Tibial nerve (tissue), 4 donors: ENCODE results near the gene FRAS1. TPM values are rescaled to one million over a fixed set of nuclear protein-coding genes. Genes with fewer than 3 reads are reported as not detected.

ENCODE experiments used
- DNase-seq, 2 donors: peaks; one replicate each; pipeline ENCODE4 v3.0.0-alpha.2; 2019; ENCODE audit warnings: low spot score in 2 of 2
- H3K27ac ChIP-seq, 4 donors: fragments of 200-600 bp; sonication (generic) in 3 of 4; one replicate each; pipeline ENCODE4 v1.5.1; 2017 to 2019; ENCODE audit warnings: mild to moderate bottlenecking in 1 of 4
- H3K27me3 ChIP-seq, 2 donors: fragments of 200-600 bp; sonication (generic) in 1 of 2; one replicate each; pipeline versions ENCODE4 v1.5.1 to v1.6.0; 2017 to 2019
- H3K36me3 ChIP-seq, 3 donors: fragments of 200-600 bp; sonication (generic); one replicate each; pipeline ENCODE4 v1.5.1; 2018 to 2019
- H3K4me1 ChIP-seq, 4 donors: fragments of 200-600 bp; sonication (generic) in 3 of 4; one replicate each; pipeline ENCODE4 v1.5.1; 2017 to 2019
- H3K4me3 ChIP-seq, 4 donors: fragments of 200-600 bp; sonication (generic) in 3 of 4; one replicate each; pipeline ENCODE4 v1.5.1; 2017 to 2019; ENCODE audit warnings: mild to moderate bottlenecking in 1 of 4, moderate library complexity in 1 of 4
- H3K9me3 ChIP-seq, 4 donors: fragments of 200-600 bp; sonication (generic) in 3 of 4; one replicate each; pipeline ENCODE4 v1.5.1; 2017 to 2019
- EP300 ChIP-seq, 2 donors: sonication (generic); formaldehyde crosslinking; IDR thresholded peaks; one replicate each; pipeline ENCODE4 v1.6.1; 2017; ENCODE audit warnings: antibody characterized with exemption in 2 of 2, mild to moderate bottlenecking in 1 of 2
- POLR2A ChIP-seq, 2 donors: fragments of 450-650 bp; IDR thresholded peaks; one replicate each; pipeline ENCODE4 v1.6.1; 2017; ENCODE audit warnings: antibody characterized with exemption in 2 of 2, mild to moderate bottlenecking in 2 of 2, moderate library complexity in 2 of 2
- WGBS, 2 donors: methylation state at CpG; one replicate each; pipeline ENCODE4 v1.1.5; 2018; 5-methylcytosine and 5-hydroxymethylcytosine counted together
- total RNA-seq, 4 donors: library from RNA; depleted of rRNA; stranded (reverse); fragments of >200 nt; gene quantifications; one replicate each; pipeline ENCODE4 v1.1.0, GENCODE V29; 2016
- TF ChIP-seq, protein P1 (sequence below), 5 experiments: fragments of 200-600 bp in 3 of 5; fragments of 450-650 bp in 2 of 5; sonication (generic) in 3 of 5; IDR thresholded peaks; one replicate each; pipeline ENCODE4 v1.5.1; 2016 to 2019; ENCODE audit warnings: antibody characterized with exemption in 5 of 5, mild to moderate bottlenecking in 3 of 5, moderate library complexity in 2 of 5

Gene FRAS1
- total RNA-seq, 4 donors from 2014 or later, result 3.9 to 6.6 (median 5.1) TPM

- H3K4me3 ChIP-seq, result no peak overlapping the region
- 50 to 53% methylated on average over 4 of the region's 4 CpGs for whole genome bisulfite sequencing, 2 donors
Observed at GRCh38 chr4:78065508-78066192, 8.5 kb downstream of the FRAS1 start.

GRCh38 chr4:78068481-78068880 lies 11.4 kb downstream of the FRAS1 start:
- Histone ChIP-seq H3K9me3 (no peaks in the 10 kb centered on the region), H3K36me3 (no peaks in the 10 kb centered on the region), H3K4me3 (no peak overlapping the region), H3K4me1 (no peaks in the 10 kb centered on the region), H3K27ac (no peak overlapping the region), H3K27me3 (no peaks in the 10 kb centered on the region)
- WGBS, 2 donors, result 41 to 84% methylated on average over 1 of the region's 1 CpG
- no peak for TF ChIP-seq POLR2A (IDR thresholded peaks at IDR 0.05)
- TF ChIP-seq EP300 (IDR thresholded peaks at IDR 0.05), result no peak
- TF ChIP-seq, protein P1, sequence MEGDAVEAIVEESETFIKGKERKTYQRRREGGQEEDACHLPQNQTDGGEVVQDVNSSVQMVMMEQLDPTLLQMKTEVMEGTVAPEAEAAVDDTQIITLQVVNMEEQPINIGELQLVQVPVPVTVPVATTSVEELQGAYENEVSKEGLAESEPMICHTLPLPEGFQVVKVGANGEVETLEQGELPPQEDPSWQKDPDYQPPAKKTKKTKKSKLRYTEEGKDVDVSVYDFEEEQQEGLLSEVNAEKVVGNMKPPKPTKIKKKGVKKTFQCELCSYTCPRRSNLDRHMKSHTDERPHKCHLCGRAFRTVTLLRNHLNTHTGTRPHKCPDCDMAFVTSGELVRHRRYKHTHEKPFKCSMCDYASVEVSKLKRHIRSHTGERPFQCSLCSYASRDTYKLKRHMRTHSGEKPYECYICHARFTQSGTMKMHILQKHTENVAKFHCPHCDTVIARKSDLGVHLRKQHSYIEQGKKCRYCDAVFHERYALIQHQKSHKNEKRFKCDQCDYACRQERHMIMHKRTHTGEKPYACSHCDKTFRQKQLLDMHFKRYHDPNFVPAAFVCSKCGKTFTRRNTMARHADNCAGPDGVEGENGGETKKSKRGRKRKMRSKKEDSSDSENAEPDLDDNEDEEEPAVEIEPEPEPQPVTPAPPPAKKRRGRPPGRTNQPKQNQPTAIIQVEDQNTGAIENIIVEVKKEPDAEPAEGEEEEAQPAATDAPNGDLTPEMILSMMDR (IDR thresholded peaks at IDR 0.05), result no peak
- no peak for DNase-seq

More at GRCh38 chr4:78065508-78066192, 8.5 kb downstream of the FRAS1 start:
- Histone ChIP-seq H3K9me3 (no peaks in the 10 kb centered on the region), H3K4me1 (no peaks in the 10 kb centered on the region), H3K27ac (no peak overlapping the region), H3K36me3 (no peaks in the 10 kb centered on the region), H3K27me3 (no peaks in the 10 kb centered on the region)
- DNase-seq, result no peak
- TF ChIP-seq EP300 (IDR thresholded peaks at IDR 0.05) (no peak), POLR2A (IDR thresholded peaks at IDR 0.05) (no peak)
- TF ChIP-seq, protein P1 (IDR thresholded peaks at IDR 0.05), result no peak

DNA sequence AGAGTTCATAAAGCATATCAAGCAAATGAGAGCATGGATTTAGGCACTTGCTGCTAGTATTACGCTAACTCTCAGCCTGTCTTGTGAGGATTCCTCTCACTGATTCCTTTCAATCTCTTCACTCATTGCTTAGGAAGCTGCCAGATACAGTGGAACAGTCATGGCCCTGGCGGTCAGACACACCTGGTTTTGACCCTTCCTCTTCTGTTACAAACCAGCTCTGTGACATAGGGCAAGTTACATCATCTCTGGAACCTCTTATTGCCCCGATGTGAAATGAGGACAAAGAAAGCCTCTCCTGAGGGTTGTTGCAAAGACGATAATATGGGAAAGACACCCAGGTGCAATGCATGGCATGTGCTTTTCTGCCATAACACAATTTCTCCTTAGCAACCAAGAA lies 12.2 kb downstream of the FRAS1 start:
- Histone ChIP-seq H3K27ac (no peak overlapping the region), H3K4me1 (no peaks in the 10 kb centered on the region), H3K27me3 (no peaks in the 10 kb centered on the region), H3K4me3 (no peak overlapping the region), H3K9me3 (no peaks in the 10 kb centered on the region), H3K36me3 (no peaks in the 10 kb centered on the region)
- WGBS, 2 donors, result 76 to 78% methylated on average over 4 of the region's 4 CpGs
- no peak for DNase-seq
- TF ChIP-seq, protein P1 (IDR thresholded peaks at IDR 0.05), result no peak

GRCh38 chr4:78069859-78070258 lies 12.7 kb downstream of the FRAS1 start:
- no peaks in the 10 kb centered on the region for H3K36me3 ChIP-seq
- no peaks in the 10 kb centered on the region for H3K4me1 ChIP-seq
- H3K27ac ChIP-seq, result no peak overlapping the region
- no peak overlapping the region for H3K4me3 ChIP-seq
- no peaks in the 10 kb centered on the region for H3K27me3 ChIP-seq
- no peaks in the 10 kb centered on the region for H3K9me3 ChIP-seq
- DNase-seq, result no peak
- no peak for TF ChIP-seq POLR2A (IDR thresholded peaks at IDR 0.05)
- TF ChIP-seq, protein P1 (IDR thresholded peaks at IDR 0.05), result no peak
- TF ChIP-seq EP300 (IDR thresholded peaks at IDR 0.05), result no peak
- 53 to 90% methylated on average over 3 of the region's 3 CpGs for WGBS, 2 donors

DNA sequence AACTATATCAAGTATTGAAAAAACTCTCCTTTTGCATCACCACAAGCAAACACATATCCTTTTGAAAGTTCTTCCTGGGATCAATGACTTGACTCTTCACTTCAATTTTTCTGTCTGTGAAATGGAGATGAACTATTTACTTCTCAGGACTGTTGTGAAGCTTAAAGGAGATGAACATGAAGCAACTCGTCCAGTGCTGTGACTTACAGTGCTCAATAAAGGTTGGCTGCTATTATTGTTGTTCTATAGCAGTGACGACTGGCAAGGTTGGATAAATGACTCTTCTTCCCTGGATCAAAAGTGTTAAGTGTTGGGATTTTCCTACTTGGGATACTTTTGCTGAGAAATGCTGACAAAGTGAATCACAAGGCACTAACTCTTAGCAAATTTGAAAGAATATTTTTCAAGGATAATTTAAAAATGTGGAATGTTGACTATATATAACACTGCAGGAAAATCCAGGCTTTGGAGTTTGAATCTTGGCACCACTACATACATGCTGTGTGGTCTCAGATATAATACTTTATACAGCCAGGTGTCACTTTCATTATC lies 13.7 kb downstream of the FRAS1 start:
- Histone ChIP-seq H3K36me3 (no peaks in the 10 kb centered on the region), H3K4me1 (no peaks in the 10 kb centered on the region), H3K27me3 (no peaks in the 10 kb centered on the region), H3K27ac (no peak overlapping the region), H3K4me3 (no peak overlapping the region), H3K9me3 (no peaks in the 10 kb centered on the region)
- TF ChIP-seq, protein P1 (IDR thresholded peaks at IDR 0.05), result no peak
- TF ChIP-seq POLR2A (IDR thresholded peaks at IDR 0.05) (no peak), EP300 (IDR thresholded peaks at IDR 0.05) (no peak)
- 85 to 87% methylated on average over 2 of the region's 2 CpGs for WGBS, 2 donors
- no peak for DNase-seq
